ENCODE data around the gene CCZ1. TPM values are rescaled to one million over a fixed set of nuclear protein-coding genes. Genes with fewer than 3 reads are reported as not detected.
"Not testable (repeated sequence)": the region's sequence is repeated elsewhere in the genome, so short reads cannot be mapped to it uniquely, and the experiment has no call there.

Gene CCZ1
- total and polyA plus RNA-seq, 10 of the 15 experiments (the other 5 are each of a cell fraction or from before 2014, with no cell fraction given): 26.6 to 109 (median 66.3) TPM

DNA sequence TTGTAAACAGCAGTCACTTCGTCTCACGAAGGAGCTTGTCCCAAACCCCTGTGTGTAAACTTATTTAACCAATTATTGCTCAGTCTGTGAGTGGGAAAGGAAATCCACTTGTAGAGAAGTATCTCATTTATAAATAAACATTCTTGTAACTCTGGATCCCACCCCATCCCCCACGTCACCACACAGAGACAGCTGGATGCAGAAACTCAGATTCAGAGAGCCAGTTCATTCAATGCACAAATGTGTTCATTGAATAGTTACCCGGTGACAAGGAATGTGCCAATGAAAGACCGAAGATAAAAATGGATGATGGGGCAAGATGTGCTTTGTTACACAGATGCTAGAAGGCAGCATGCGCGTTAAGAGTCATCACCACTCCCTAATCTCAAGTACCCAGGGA is 26.2 kb upstream of the CCZ1 start:
- Histone ChIP-seq H3K4me2 (ENCODE audit: control insufficient read depth, insufficient read depth) (no peak overlapping the region), H3K27me3 (replicated peaks in 1 of 2; ENCODE audit: control insufficient read depth in 2 of 2, insufficient read depth in 2 of 2, low read length in 1 of 2) (no peaks in the 10 kb centered on the region), H3K4me1 (ENCODE audit: control insufficient read depth, insufficient read depth, low read length) (no peaks in the 10 kb centered on the region), H3K36me3 (ENCODE audit: control insufficient read depth in 2 of 2, insufficient read depth in 2 of 2, low read length in 1 of 2) (no peaks in the 10 kb centered on the region), H3K9ac (ENCODE audit: control insufficient read depth, insufficient read depth, low read length) (no peak overlapping the region), H3K9me3 (replicated peaks; ENCODE audit: control insufficient read depth, insufficient read depth, low read length) (no peaks in the 10 kb centered on the region), H3K27ac (ENCODE audit: control insufficient read depth, insufficient read depth) (no peak overlapping the region), H4K20me1 (ENCODE audit: control insufficient read depth, insufficient read depth) (no peaks in the 10 kb centered on the region), H2AFZ (ENCODE audit: control insufficient read depth, low read depth, low read length) (no peak overlapping the region), H3K79me2 (ENCODE audit: control insufficient read depth, insufficient read depth, low read length) (no peaks in the 10 kb centered on the region), H3K4me3 (no peak overlapping the region)
- no peak for FAIRE-seq
- no peak for DNase-seq (ENCODE audit: low read depth, low spot score)
- ATAC-seq: no peak
- 58% methylated on average over 7 of the region's 7 CpGs for WGBS (ENCODE audit: insufficient coverage, insufficient replicate concordance, low lambda C conversion rate, missing lambda C conversion rate)
- intact Hi-C loops (cut with micrococcal nuclease; ENCODE audit: unreplicated experiment): no loop called here
- CTCF ChIA-PET: interaction anchor here (1.2 kb wide), 1 partner anchor 16 kb away, joined by 3 read pairs; no protein-coding TSS in a partner anchor
- POLR2A ChIA-PET: no interaction called here
- no TSS peak for BruUV-seq (replicated peaks)
- RAD21 ChIA-PET (ENCODE audit: unreplicated experiment): no interaction called here
- TF ChIP-seq, protein P1, sequence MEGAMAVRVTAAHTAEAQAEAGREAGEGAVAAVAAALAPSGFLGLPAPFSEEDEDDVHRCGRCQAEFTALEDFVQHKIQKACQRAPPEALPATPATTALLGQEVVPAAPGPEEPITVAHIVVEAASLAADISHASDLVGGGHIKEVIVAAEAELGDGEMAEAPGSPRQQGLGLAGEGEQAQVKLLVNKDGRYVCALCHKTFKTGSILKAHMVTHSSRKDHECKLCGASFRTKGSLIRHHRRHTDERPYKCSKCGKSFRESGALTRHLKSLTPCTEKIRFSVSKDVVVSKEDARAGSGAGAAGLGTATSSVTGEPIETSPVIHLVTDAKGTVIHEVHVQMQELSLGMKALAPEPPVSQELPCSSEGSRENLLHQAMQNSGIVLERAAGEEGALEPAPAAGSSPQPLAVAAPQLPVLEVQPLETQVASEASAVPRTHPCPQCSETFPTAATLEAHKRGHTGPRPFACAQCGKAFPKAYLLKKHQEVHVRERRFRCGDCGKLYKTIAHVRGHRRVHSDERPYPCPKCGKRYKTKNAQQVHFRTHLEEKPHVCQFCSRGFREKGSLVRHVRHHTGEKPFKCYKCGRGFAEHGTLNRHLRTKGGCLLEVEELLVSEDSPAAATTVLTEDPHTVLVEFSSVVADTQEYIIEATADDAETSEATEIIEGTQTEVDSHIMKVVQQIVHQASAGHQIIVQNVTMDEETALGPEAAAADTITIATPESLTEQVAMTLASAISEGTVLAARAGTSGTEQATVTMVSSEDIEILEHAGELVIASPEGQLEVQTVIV (IDR thresholded peaks at IDR 0.05; ENCODE audit: borderline replicate concordance, partially characterized antibody): no peak
- TF ChIP-seq, protein P2, sequence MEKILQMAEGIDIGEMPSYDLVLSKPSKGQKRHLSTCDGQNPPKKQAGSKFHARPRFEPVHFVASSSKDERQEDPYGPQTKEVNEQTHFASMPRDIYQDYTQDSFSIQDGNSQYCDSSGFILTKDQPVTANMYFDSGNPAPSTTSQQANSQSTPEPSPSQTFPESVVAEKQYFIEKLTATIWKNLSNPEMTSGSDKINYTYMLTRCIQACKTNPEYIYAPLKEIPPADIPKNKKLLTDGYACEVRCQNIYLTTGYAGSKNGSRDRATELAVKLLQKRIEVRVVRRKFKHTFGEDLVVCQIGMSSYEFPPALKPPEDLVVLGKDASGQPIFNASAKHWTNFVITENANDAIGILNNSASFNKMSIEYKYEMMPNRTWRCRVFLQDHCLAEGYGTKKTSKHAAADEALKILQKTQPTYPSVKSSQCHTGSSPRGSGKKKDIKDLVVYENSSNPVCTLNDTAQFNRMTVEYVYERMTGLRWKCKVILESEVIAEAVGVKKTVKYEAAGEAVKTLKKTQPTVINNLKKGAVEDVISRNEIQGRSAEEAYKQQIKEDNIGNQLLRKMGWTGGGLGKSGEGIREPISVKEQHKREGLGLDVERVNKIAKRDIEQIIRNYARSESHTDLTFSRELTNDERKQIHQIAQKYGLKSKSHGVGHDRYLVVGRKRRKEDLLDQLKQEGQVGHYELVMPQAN (conservative IDR thresholded peaks at IDR 0.05): no peak
- TF ChIP-seq HDAC2 (IDR thresholded peaks at IDR 0.05): no peak
- TF ChIP-seq RAD51 (IDR thresholded peaks at IDR 0.05): no peak
- no peak for TF ChIP-seq CBX3 (IDR thresholded peaks at IDR 0.05; ENCODE audit: borderline replicate concordance, low read depth)
- no peak for TF ChIP-seq EED (IDR thresholded peaks at IDR 0.05; ENCODE audit: low read depth)
- TF ChIP-seq TAF1 (IDR thresholded peaks at IDR 0.05; ENCODE audit: borderline replicate concordance, low read depth, low read length): no peak
- TF ChIP-seq POLR2A (IDR thresholded peaks at IDR 0.05; ENCODE audit: low read depth, low read length): no peak
- in situ Hi-C loops (cut with MboI): no loop called here
- SMC1A ChIA-PET (ENCODE audit: uncharacterized antibody, unreplicated experiment): no interaction called here

DNA sequence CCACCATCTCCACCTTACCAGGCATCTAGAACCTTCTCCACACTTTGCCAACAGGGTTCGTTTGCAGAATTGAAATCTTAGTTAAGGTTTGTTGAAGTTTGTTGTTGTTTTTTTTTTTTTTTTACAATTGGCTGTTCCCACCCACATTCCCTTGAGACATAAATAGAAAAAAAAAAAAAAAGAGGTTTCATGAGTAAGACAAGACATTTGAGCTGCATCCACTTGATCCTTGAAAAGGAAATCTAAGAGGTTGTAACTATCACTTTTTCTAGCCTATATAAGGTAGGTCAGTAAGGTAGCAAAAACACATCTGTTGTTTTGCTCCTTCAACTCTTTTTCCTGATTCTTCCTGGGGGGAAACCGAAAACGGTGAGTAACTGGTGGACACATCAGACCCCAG is 18.9 kb upstream of the CCZ1 start:
- H3K9ac ChIP-seq (ENCODE audit: control insufficient read depth, insufficient read depth, low read length); in situ Hi-C loops (cut with MboI); RAD21 ChIA-PET (ENCODE audit: unreplicated experiment); H3K27me3 ChIP-seq (replicated peaks in 1 of 2; ENCODE audit: control insufficient read depth in 2 of 2, insufficient read depth in 2 of 2, low read length in 1 of 2); H3K27ac ChIP-seq (ENCODE audit: control insufficient read depth, insufficient read depth); POLR2A ChIA-PET; DNase-seq (ENCODE audit: low read depth, low spot score); CTCF ChIA-PET; FAIRE-seq; H3K4me3 ChIP-seq; ATAC-seq; H3K36me3 ChIP-seq (ENCODE audit: control insufficient read depth in 2 of 2, insufficient read depth in 2 of 2, low read length in 1 of 2); H3K4me1 ChIP-seq (ENCODE audit: control insufficient read depth, insufficient read depth, low read length); H3K79me2 ChIP-seq (ENCODE audit: control insufficient read depth, insufficient read depth, low read length); H4K20me1 ChIP-seq (ENCODE audit: control insufficient read depth, insufficient read depth); SMC1A ChIA-PET (ENCODE audit: uncharacterized antibody, unreplicated experiment); BruUV-seq (replicated peaks); H3K4me2 ChIP-seq (ENCODE audit: control insufficient read depth, insufficient read depth); H2AFZ ChIP-seq (ENCODE audit: control insufficient read depth, low read depth, low read length); intact Hi-C loops (cut with micrococcal nuclease; ENCODE audit: unreplicated experiment); H3K9me3 ChIP-seq (replicated peaks; ENCODE audit: control insufficient read depth, insufficient read depth, low read length): not testable (repeated sequence)
- WGBS (ENCODE audit: insufficient coverage, insufficient replicate concordance, low lambda C conversion rate, missing lambda C conversion rate): 3% methylated on average over 3 of the region's 3 CpGs

DNA sequence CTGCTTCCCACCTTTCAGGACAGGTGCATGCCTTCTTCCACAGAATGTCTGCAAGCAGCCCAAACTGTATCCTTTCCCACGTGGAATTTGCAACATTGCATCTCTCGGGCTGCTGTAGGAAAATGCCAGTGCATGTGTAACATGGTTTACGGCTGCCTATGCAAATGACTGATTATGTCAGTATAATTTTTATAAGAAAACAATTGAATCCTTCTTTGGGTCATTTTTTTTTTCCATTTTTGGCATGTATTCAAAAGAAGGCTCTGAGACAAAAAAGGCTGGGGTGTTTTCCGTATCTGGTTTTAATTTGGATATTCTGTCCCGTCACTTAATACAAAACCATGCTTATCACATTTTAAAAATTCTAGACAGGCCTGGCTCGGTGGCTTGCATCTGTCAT is 18.4 kb upstream of the CCZ1 start:
- in situ Hi-C loops (cut with MboI); RAD21 ChIA-PET (ENCODE audit: unreplicated experiment); SMC1A ChIA-PET (ENCODE audit: uncharacterized antibody, unreplicated experiment); H3K9me3 ChIP-seq (replicated peaks; ENCODE audit: control insufficient read depth, insufficient read depth, low read length); DNase-seq (ENCODE audit: low read depth, low spot score); H3K4me1 ChIP-seq (ENCODE audit: control insufficient read depth, insufficient read depth, low read length); H2AFZ ChIP-seq (ENCODE audit: control insufficient read depth, low read depth, low read length); BruUV-seq (replicated peaks); CTCF ChIA-PET; H3K27me3 ChIP-seq (replicated peaks in 1 of 2; ENCODE audit: control insufficient read depth in 2 of 2, insufficient read depth in 2 of 2, low read length in 1 of 2); FAIRE-seq; H4K20me1 ChIP-seq (ENCODE audit: control insufficient read depth, insufficient read depth); H3K4me2 ChIP-seq (ENCODE audit: control insufficient read depth, insufficient read depth); intact Hi-C loops (cut with micrococcal nuclease; ENCODE audit: unreplicated experiment); H3K27ac ChIP-seq (ENCODE audit: control insufficient read depth, insufficient read depth); ATAC-seq; H3K9ac ChIP-seq (ENCODE audit: control insufficient read depth, insufficient read depth, low read length); H3K79me2 ChIP-seq (ENCODE audit: control insufficient read depth, insufficient read depth, low read length); POLR2A ChIA-PET; H3K36me3 ChIP-seq (ENCODE audit: control insufficient read depth in 2 of 2, insufficient read depth in 2 of 2, low read length in 1 of 2); H3K4me3 ChIP-seq: not testable (repeated sequence)
- 55% methylated on average over 6 of the region's 6 CpGs for WGBS (ENCODE audit: insufficient coverage, insufficient replicate concordance, low lambda C conversion rate, missing lambda C conversion rate)

Measured in GM12878 (cell line).